IMR-90 (cell line): ENCODE results near the gene MYNN. TPM values are rescaled to one million over a fixed set of nuclear protein-coding genes. Genes with fewer than 3 reads are reported as not detected.

Experiments used
- ATAC-seq: fragments of 200-7000 bp; cut with Tn5 transposase; 2 replicates; pipeline ENCODE4 v1.9.1; 2020; ENCODE audit warnings: low read depth, mild to moderate bottlenecking, moderate library complexity
- BruUV-seq: library from RNA; stranded (reverse); fragments of 400-500 nt; replicated peaks from 2 replicates; lab custom pipeline; 2021; lab: Mats Ljungman, UMichigan
- CTCF ChIA-PET: fragments of 300-600 bp; formaldehyde crosslinking; extraction: SDS; loops from one replicate; lab custom pipeline; 2021; ENCODE audit warnings: antibody characterized with exemption; lab: Yijun Ruan, JAX
- POLR2A ChIA-PET: fragments of 300-600 bp; sonication (Branson Sonifier 250); formaldehyde crosslinking; loops from one replicate; lab custom pipeline; 2022; ENCODE audit warnings: antibody characterized with exemption; ENCODE audit not compliant: unreplicated experiment; lab: Charles Lee
- DNase-seq: peaks from one replicate; pipeline ENCODE4 v3.0.0; 2013
- H2AFZ ChIP-seq: replicated peaks from 2 replicates; pipeline ENCODE3; 2013; ENCODE audit warnings: low read length, mild to moderate bottlenecking; ENCODE audit not compliant: poor library complexity
- H2AK5ac ChIP-seq: 2 replicates; pipeline ENCODE4 v1.6.1; 2013; ENCODE audit warnings: low read depth, low read length, inconsistent platforms
- H2AK9ac ChIP-seq: replicated peaks from 2 replicates; pipeline ENCODE3; 2013; ENCODE audit warnings: mild to moderate bottlenecking, low read depth, low read length, moderate library complexity; ENCODE audit not compliant: poor library complexity
- H2BK120ac ChIP-seq: 2 replicates; pipeline ENCODE4 v1.6.1; 2013; ENCODE audit warnings: low read depth, low read length, inconsistent platforms
- H2BK15ac ChIP-seq: 3 replicates; pipeline ENCODE4 v1.6.1; 2013; ENCODE audit warnings: low read depth, low read length, inconsistent platforms
- H2BK20ac ChIP-seq: 2 replicates; pipeline ENCODE4 v1.6.1; 2013; ENCODE audit warnings: low read depth, mild to moderate bottlenecking, inconsistent platforms, low read length, moderate library complexity
- H2BK5ac ChIP-seq: 2 replicates; pipeline ENCODE4 v1.6.1; 2013; ENCODE audit warnings: mild to moderate bottlenecking, low read depth, low read length, inconsistent platforms; ENCODE audit not compliant: poor library complexity, severe bottlenecking
- H3K14ac ChIP-seq: replicated peaks from 2 replicates; pipeline ENCODE4 v1.6.1; 2013; ENCODE audit warnings: low read depth, low read length, inconsistent platforms
- H3K18ac ChIP-seq: 2 replicates; pipeline ENCODE4 v1.6.1; 2013; ENCODE audit warnings: low read depth, low read length, control low read depth
- H3K23ac ChIP-seq: 2 replicates; pipeline ENCODE4 v1.6.1; 2013; ENCODE audit warnings: low read depth, low read length, inconsistent platforms
- H3K27ac ChIP-seq: 2 replicates; pipeline ENCODE4 v1.5.1; 2013; ENCODE audit warnings: mild to moderate bottlenecking, control low read depth, low read length; ENCODE audit not compliant: insufficient read depth
- H3K27me3 ChIP-seq: 2 replicates; pipeline ENCODE4 v1.6.1; 2013; ENCODE audit warnings: low read length; ENCODE audit not compliant: control insufficient read depth, insufficient read depth
- H3K36me3 ChIP-seq: 2 replicates; pipeline ENCODE4 v1.6.1; 2013; ENCODE audit warnings: low read length, mixed read lengths; ENCODE audit not compliant: control insufficient read depth, insufficient read depth
- H3K4ac ChIP-seq: 2 replicates; pipeline ENCODE4 v1.6.1; 2013; ENCODE audit warnings: low read depth, low read length, inconsistent platforms
- H3K4me1 ChIP-seq: 2 replicates; pipeline ENCODE4 v1.6.1; 2013; ENCODE audit warnings: low read length, mixed read lengths; ENCODE audit not compliant: control insufficient read depth, insufficient read depth
- H3K4me2 ChIP-seq: 2 replicates; pipeline ENCODE4 v1.6.1; 2013; ENCODE audit warnings: low read depth, mild to moderate bottlenecking, control low read depth, low read length, moderate library complexity
- H3K4me3 ChIP-seq: 2 replicates; pipeline ENCODE4 v1.5.1; 2013; ENCODE audit warnings: low read depth, mild to moderate bottlenecking, control low read depth, low read length, moderate library complexity; ENCODE audit not compliant: insufficient read depth
- H3K56ac ChIP-seq: 2 replicates; pipeline ENCODE4 v1.6.1; 2013; ENCODE audit warnings: low read length, inconsistent platforms; ENCODE audit not compliant: insufficient read depth; ENCODE audit errors: extremely low read depth
- H3K79me1 ChIP-seq, 2 experiments: 2 replicates each; pipeline ENCODE4 v1.6.1; 2013; ENCODE audit warnings: low read length in 2 of 2, inconsistent platforms in 1 of 2, low read depth in 1 of 2
- H3K9ac ChIP-seq: 2 replicates; pipeline ENCODE4 v1.6.1; 2013; ENCODE audit warnings: low read depth, low read length, control low read depth
- H3K9me1 ChIP-seq: 2 replicates; pipeline ENCODE4 v1.6.1; 2013; ENCODE audit warnings: low read length, inconsistent platforms; ENCODE audit not compliant: insufficient read depth
- H3K9me3 ChIP-seq: 2 replicates; pipeline ENCODE4 v1.6.1; 2013; ENCODE audit warnings: low read length; ENCODE audit not compliant: control insufficient read depth, insufficient read depth
- H4K20me1 ChIP-seq: 2 replicates; pipeline ENCODE4 v1.6.1; 2013; ENCODE audit warnings: low read length, inconsistent platforms; ENCODE audit not compliant: insufficient read depth
- H4K5ac ChIP-seq: 2 replicates; pipeline ENCODE4 v1.6.1; 2013; ENCODE audit warnings: mild to moderate bottlenecking, low read depth, low read length, control low read depth
- H4K8ac ChIP-seq, 2 experiments: 2 replicates each; pipeline ENCODE4 v1.6.1; 2013; ENCODE audit warnings: low read depth in 2 of 2, low read length in 2 of 2, control low read depth in 1 of 2, inconsistent platforms in 1 of 2
- H4K91ac ChIP-seq: 2 replicates; pipeline ENCODE4 v1.6.1; 2013; ENCODE audit warnings: low read depth, low read length, inconsistent platforms; ENCODE audit not compliant: insufficient read depth
- MAFK ChIP-seq: IDR thresholded peaks from 2 replicates; pipeline ENCODE4 v1.6.1; 2012; ENCODE audit warnings: low read depth, low read length, improper control_type of control experiment
- NFE2L2 ChIP-seq: fragments of 150-350 bp; IDR thresholded peaks from 2 replicates; pipeline ENCODE4 v1.6.1; 2016; ENCODE audit warnings: low read depth, mild to moderate bottlenecking, low read length
- WGBS, 2 experiments: methylation state at CpG; one replicate each; pipeline versions ENCODE4 v1.1.5 to v1.1.7; 2013; ENCODE audit warnings: missing lambda C conversion rate in 2 of 2; ENCODE audit not compliant: insufficient read length in 1 of 2; ENCODE audit errors: extremely low coverage in 2 of 2; 5-methylcytosine and 5-hydroxymethylcytosine counted together
- dilution Hi-C: fragments of 300-500 bp; cut with HindIII; formaldehyde crosslinking; loops from one replicate; pipeline ENCODE4 v1.14.3; 2018; ENCODE audit warnings: low sequenced_read_pairs; ENCODE audit not compliant: unreplicated experiment
- in situ Hi-C: fragments of 300-500 bp; cut with MboI; formaldehyde crosslinking; loops from 3 replicates; pipeline ENCODE4 v1.14.3; 2019; ENCODE audit warnings: low sequenced_read_pairs, inconsistent platforms, mixed read lengths
- intact Hi-C: fragments of 100-400 bp; cut with micrococcal nuclease; formaldehyde crosslinking; loops from 2 replicates; pipeline ENCODE4 v1.10.0; 2022
- polyA plus RNA-seq, 3 experiments: library from polyadenylated mRNA; depleted of rRNA; stranded (reverse); fragments of >200 nt; gene quantifications; 2 replicates each; pipeline ENCODE4 v1.2.3, GENCODE V29; 2012; ENCODE audit warnings: low replicate concordance in 1 of 3
- total RNA-seq: library from RNA; depleted of rRNA; stranded (reverse); fragments of >200 nt; gene quantifications from 2 replicates; pipeline ENCODE4 v1.2.3, GENCODE V29; 2012

Gene MYNN
- total and polyA plus RNA-seq, 2 of the 4 experiments (the other 2 are of a cell fraction): 11.8 to 26.9 TPM

DNA sequence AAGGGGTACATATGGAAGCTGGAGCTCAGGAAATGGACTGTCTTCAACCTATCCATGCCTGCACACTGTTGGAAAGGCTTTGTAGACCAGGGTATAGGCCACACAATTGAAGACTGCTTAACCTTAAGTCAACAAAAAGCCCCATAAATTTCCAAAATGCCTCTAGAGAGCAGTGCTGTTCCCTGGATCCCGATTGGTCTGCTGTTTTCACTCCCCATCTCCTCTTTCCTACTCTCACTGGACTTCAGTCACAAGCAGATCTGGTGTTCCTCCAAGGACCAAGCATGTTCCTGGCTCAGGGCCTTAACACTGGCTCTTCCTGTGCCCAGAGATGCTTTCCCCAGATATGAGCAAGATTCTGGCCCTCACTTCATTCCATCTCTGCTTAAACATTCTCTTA, 62.3 kb downstream of the MYNN start:
- Histone ChIP-seq H3K4me3 (no peak overlapping the region), H4K91ac (no peak overlapping the region), H3K23ac (no peak overlapping the region), H2AK5ac (no peak overlapping the region), H3K9ac (no peak overlapping the region), H3K79me1 (no peaks in the 10 kb centered on the region), H2AK9ac (no peak overlapping the region), H4K8ac (no peak overlapping the region), H3K9me1 (0 out of 2 replicates have a peak, but pooled peaks cover 4% of the 10 kb centered on the region), H3K27ac (no peak overlapping the region), H2AFZ (no peak overlapping the region), H2BK120ac (no peak overlapping the region), H4K20me1 (no peaks in the 10 kb centered on the region), H3K14ac (no peak overlapping the region), H2BK5ac (no peak overlapping the region), H4K5ac (no peak overlapping the region), H2BK20ac (no peak overlapping the region), H2BK15ac (no peak overlapping the region), H3K4me2 (no peak overlapping the region), H3K56ac (no peak overlapping the region), H3K36me3 (no peaks in the 10 kb centered on the region), H3K18ac (no peak overlapping the region), H3K9me3 (no peaks in the 10 kb centered on the region), H3K27me3 (no peaks in the 10 kb centered on the region; the same call in 1 of the 2 replicates), H3K4me1 (peaks cover 5% of the 10 kb centered on the region), H3K4ac (no peak overlapping the region)
- dilution Hi-C loops: no loop called here
- in situ Hi-C loops: no loop called here
- BruUV-seq: no TSS peak
- POLR2A ChIA-PET: no interaction called here
- no peak for DNase-seq
- 13% methylated on average over 1 of the region's 1 CpG; no CpG with 5 or more reads in 1 of the 2 experiments for WGBS, 2 experiments
- TF ChIP-seq NFE2L2 (no peak), MAFK (no peak)
- no peak for ATAC-seq
- intact Hi-C loops: no loop called here
- CTCF ChIA-PET: no interaction called here
